Sigmoid colon (tissue), 4 donors: ENCODE data around the gene LARGE1.

Experiments
- EP300 ChIP-seq, 4 donors: sonication (generic); formaldehyde crosslinking; IDR thresholded peaks; one replicate each; pipeline ENCODE4 v1.6.1; 2017; ENCODE audit warnings: antibody characterized with exemption in 4 of 4
- POLR2A ChIP-seq, 2 donors: fragments of 450-650 bp; IDR thresholded peaks; one replicate each; pipeline ENCODE4 v1.6.1; 2016; ENCODE audit warnings: antibody characterized with exemption in 2 of 2, mild to moderate bottlenecking in 2 of 2, moderate library complexity in 2 of 2
- TF ChIP-seq, protein P1 (sequence below), 4 experiments: fragments of 450-650 bp in 3 of 4; fragments of 200-600 bp in 1 of 4; IDR thresholded peaks; one replicate each; pipeline ENCODE4 v1.5.1; 2016 to 2019; ENCODE audit warnings: antibody characterized with exemption in 4 of 4, mild to moderate bottlenecking in 3 of 4, moderate library complexity in 2 of 4

- TF ChIP-seq, protein P1, sequence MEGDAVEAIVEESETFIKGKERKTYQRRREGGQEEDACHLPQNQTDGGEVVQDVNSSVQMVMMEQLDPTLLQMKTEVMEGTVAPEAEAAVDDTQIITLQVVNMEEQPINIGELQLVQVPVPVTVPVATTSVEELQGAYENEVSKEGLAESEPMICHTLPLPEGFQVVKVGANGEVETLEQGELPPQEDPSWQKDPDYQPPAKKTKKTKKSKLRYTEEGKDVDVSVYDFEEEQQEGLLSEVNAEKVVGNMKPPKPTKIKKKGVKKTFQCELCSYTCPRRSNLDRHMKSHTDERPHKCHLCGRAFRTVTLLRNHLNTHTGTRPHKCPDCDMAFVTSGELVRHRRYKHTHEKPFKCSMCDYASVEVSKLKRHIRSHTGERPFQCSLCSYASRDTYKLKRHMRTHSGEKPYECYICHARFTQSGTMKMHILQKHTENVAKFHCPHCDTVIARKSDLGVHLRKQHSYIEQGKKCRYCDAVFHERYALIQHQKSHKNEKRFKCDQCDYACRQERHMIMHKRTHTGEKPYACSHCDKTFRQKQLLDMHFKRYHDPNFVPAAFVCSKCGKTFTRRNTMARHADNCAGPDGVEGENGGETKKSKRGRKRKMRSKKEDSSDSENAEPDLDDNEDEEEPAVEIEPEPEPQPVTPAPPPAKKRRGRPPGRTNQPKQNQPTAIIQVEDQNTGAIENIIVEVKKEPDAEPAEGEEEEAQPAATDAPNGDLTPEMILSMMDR (IDR thresholded peaks at IDR 0.05) = no peak
- TF ChIP-seq EP300 (IDR thresholded peaks at IDR 0.05) (no peak), POLR2A (IDR thresholded peaks at IDR 0.05) (no peak)
These were observed 46.6 kb downstream of the LARGE1 start for GRCh38 chr22:33873666-33874065.
